K562 (cell line): ENCODE data around the gene ZMIZ1. TPM values are rescaled to one million over a fixed set of nuclear protein-coding genes. Genes with fewer than 3 reads are reported as not detected.

Experiments
- ARID1B ChIP-seq: fragments of 450-650 bp; IDR thresholded peaks from 2 replicates; pipeline ENCODE4 v1.6.1; 2016; ENCODE audit warnings: antibody characterized with exemption, mild to moderate bottlenecking, inconsistent platforms
- EHMT2 ChIP-seq: fragments of 450-650 bp; IDR thresholded peaks from 2 replicates; pipeline ENCODE4 v1.6.1; 2018; ENCODE audit warnings: antibody characterized with exemption
- GATAD2A ChIP-seq: fragments of 450-650 bp; IDR thresholded peaks from 2 replicates; pipeline ENCODE4 v1.6.1; 2017
- MTA1 ChIP-seq: fragments of 450-650 bp; IDR thresholded peaks from 2 replicates; pipeline ENCODE4 v1.6.1; 2017; ENCODE audit warnings: borderline replicate concordance
- TRIM24 ChIP-seq, 2 experiments: fragments of 450-650 bp; IDR thresholded peaks; 2 replicates each; pipeline ENCODE4 v1.6.1; 2016
- polyA plus RNA-seq, 8 experiments: library from polyadenylated mRNA; depleted of rRNA in 4 of 8; stranded (reverse) in 5 of 8; unstranded in 3 of 8; fragments of >200 nt; fragmentation: Nextera tagmentation in 2 of 8; fragmentation: Illumina TruSeq in 1 of 8; extraction: Ambion mirVana in 2 of 8; extraction: Trizol in 1 of 8; gene quantifications; 2 replicates each; pipeline versions ENCODE4 v1.2.1 to v1.2.3, GENCODE V29; 2011 to 2014; ENCODE audit warnings: inconsistent platforms in 1 of 8, missing spikeins in 1 of 8
- total RNA-seq, 7 experiments: library from RNA; depleted of rRNA in 6 of 7; stranded (reverse); fragments of >200 nt in 6 of 7; fragmentation: Illumina TruSeq in 2 of 7; extraction: Trizol in 2 of 7; gene quantifications; 2 replicates each; pipeline versions ENCODE4 v1.2.1 to v1.2.3, GENCODE V29; 2011 to 2021; ENCODE audit warnings: low replicate concordance in 1 of 7
- TF ChIP-seq, protein P1 (sequence below): fragments of 450-650 bp; IDR thresholded peaks from 2 replicates; pipeline ENCODE4 v1.6.1; 2016; ENCODE audit warnings: antibody characterized with exemption
- TF ChIP-seq, protein P2 (sequence below): fragments of 450-650 bp; IDR thresholded peaks from 2 replicates; pipeline ENCODE4 v1.6.1; 2016; ENCODE audit warnings: low read depth

ZMIZ1 gene
- total and polyA plus RNA-seq, 9 of the 15 experiments (the other 6 are each of a cell fraction or from before 2014, with no cell fraction given): 1.0 to 37.3 (median 4.3) TPM

DNA sequence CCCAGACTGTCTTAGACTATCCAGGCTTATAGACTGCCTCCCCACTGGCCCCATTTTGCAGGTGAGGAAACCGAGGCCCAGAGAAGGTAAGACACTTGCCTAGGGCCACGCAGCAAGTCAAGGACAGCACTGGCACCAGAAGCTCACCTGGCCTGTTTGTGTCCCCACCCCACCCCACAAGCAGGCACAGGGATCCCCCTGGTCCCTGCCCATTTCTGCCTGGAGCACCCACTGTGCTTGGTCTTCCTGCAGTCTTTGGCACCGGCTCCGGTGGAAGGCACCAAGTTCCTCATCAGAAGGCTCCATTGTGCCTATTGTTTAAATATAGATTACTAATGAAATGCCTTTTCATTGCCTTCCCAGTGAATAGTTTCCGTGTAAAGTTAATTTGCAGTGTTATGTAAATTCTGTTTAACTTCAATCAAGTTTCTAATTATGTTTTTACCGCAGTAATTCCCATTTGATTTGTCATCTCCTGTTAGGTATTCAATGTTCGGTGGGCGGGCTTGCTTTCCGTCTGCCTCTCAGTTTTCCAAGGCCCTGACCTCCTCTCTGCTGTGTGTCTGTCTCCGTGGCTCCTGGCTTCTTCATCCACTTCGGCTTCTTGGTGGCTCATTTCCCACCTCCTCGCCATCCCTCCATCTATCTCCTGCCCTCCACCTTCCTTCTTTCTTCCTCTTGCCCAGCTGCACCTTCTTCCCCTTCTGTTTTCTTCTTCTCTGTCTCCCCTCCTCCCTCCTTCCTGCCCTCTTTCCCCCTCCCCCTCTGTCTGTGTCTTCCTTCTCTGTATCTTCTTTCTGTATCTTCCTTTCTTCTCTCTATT, 75.8 kb downstream of the ZMIZ1 start (continued):
- TF ChIP-seq, protein P1, sequence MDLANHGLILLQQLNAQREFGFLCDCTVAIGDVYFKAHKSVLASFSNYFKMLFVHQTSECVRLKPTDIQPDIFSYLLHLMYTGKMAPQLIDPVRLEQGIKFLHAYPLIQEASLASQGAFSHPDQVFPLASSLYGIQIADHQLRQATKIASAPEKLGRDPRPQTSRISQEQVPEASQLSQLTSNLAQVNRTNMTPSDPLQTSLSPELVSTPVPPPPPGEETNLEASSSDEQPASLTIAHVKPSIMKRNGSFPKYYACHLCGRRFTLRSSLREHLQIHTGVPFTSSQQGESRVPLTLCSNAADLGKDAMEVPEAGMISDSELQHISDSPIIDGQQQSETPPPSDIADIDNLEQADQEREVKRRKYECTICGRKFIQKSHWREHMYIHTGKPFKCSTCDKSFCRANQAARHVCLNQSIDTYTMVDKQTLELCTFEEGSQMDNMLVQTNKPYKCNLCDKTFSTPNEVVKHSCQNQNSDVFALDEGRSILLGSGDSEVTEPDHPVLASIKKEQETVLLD: peak; percentile 65; the same call in 1 of the 2 replicates
- TF ChIP-seq EHMT2 (peak; percentile 27; the same call in 1 of the 2 replicates), MTA1 (peak; percentile 75), GATAD2A (peak; percentile 25; the same call in 1 of the 2 replicates), ARID1B (peak; percentile 46), TRIM24 (IDR thresholded peaks at IDR 0.05) (0 out of 4 replicates have a peak, but pooled peaks of 1 of the 2 experiments have one; percentile 33)
- TF ChIP-seq, protein P2, sequence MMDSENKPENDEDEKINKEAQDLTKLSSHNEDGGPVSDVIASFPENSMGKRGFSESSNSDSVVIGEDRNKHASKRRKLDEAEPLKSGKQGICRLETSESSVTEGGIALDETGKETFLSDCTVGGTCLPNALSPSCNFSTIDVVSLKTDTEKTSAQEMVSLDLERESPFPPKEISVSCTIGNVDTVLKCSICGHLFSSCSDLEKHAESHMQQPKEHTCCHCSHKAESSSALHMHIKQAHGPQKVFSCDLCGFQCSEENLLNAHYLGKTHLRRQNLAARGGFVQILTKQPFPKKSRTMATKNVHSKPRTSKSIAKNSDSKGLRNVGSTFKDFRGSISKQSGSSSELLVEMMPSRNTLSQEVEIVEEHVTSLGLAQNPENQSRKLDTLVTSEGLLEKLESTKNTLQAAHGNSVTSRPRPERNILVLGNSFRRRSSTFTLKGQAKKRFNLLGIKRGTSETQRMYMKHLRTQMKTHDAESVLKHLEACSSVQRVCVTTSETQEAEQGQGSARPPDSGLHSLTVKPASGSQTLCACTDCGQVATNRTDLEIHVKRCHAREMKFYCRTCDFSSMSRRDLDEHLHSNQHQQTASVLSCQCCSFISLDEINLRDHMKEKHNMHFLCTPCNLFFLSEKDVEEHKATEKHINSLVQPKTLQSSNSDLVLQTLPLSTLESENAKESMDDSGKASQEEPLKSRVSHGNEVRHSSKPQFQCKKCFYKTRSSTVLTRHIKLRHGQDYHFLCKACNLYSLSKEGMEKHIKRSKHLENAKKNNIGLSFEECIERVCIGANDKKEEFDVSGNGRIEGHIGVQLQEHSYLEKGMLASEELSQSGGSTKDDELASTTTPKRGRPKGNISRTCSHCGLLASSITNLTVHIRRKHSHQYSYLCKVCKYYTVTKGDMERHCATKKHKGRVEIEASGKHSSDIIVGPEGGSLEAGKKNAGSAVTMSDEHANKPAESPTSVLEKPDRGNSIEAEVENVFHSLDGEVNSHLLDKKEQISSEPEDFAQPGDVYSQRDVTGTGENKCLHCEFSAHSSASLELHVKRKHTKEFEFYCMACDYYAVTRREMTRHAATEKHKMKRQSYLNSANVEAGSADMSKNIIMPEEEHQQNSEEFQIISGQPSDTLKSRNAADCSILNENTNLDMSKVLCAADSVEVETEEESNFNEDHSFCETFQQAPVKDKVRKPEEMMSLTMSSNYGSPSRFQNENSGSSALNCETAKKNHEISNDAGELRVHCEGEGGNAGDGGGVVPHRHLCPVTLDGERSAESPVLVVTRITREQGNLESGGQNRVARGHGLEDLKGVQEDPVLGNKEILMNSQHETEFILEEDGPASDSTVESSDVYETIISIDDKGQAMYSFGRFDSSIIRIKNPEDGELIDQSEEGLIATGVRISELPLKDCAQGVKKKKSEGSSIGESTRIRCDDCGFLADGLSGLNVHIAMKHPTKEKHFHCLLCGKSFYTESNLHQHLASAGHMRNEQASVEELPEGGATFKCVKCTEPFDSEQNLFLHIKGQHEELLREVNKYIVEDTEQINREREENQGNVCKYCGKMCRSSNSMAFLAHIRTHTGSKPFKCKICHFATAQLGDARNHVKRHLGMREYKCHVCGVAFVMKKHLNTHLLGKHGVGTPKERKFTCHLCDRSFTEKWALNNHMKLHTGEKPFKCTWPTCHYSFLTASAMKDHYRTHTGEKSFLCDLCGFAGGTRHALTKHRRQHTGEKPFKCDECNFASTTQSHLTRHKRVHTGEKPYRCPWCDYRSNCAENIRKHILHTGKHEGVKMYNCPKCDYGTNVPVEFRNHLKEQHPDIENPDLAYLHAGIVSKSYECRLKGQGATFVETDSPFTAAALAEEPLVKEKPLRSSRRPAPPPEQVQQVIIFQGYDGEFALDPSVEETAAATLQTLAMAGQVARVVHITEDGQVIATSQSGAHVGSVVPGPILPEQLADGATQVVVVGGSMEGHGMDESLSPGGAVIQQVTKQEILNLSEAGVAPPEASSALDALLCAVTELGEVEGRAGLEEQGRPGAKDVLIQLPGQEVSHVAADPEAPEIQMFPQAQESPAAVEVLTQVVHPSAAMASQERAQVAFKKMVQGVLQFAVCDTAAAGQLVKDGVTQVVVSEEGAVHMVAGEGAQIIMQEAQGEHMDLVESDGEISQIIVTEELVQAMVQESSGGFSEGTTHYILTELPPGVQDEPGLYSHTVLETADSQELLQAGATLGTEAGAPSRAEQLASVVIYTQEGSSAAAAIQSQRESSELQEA: peak; percentile 33; the same call in 1 of the 2 replicates
